ENCODE data around the gene ERVFRD-1. TPM values are rescaled to one million over a fixed set of nuclear protein-coding genes. Genes with fewer than 3 reads are reported as not detected.

ERVFRD-1 gene
- polyA plus RNA-seq, 1 donor from 2014 or later = not detected

DNA sequence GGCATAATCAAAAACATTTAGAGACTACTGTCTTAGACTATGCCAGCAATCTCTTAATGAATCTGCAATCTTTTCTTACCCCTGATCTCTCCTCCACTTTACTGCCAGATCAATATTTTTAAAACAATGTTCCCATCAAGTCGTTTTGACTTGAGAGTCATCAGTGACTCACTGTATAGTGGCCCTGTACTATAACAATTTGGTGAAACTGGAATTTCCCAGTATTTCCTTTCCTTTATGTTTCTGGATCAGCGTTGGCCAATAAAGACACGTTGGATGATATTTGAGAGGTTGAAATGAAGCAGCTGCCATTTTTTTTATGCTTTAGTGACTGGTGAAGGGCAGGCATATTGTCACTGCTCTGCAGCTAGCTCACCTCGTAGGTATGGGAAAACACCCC lies 28.0 kb downstream of the ERVFRD-1 start:
- Histone ChIP-seq H4K20me1 (ENCODE audit: insufficient read depth) (no peaks in the 10 kb centered on the region), H2AFZ (ENCODE audit: low read depth, low read length) (no peak overlapping the region), H3K79me2 (replicated peaks; ENCODE audit: insufficient read depth, low read length) (no peaks in the 10 kb centered on the region), H3K36me3 (ENCODE audit: insufficient read depth, low read length) (no peaks in the 10 kb centered on the region), H3K9me2 (ENCODE audit: insufficient read depth, low read length) (no peaks in the 10 kb centered on the region), H3K4me2 (ENCODE audit: low read length) (no peak overlapping the region), H3K9me3 (ENCODE audit: low read length) (no peaks in the 10 kb centered on the region), H3K4me3 (ENCODE audit: low read length) (no peak overlapping the region), H3K9ac (ENCODE audit: low read length) (no peak overlapping the region), H3K27me3 (ENCODE audit: insufficient read depth, low read depth, low read length) (no peaks in the 10 kb centered on the region), H3F3A (ENCODE audit: insufficient read depth, low read length, poor library complexity, severe bottlenecking) (no peaks in the 10 kb centered on the region), H3K27ac (ENCODE audit: low read length) (no peak overlapping the region)
- TF ChIP-seq MXI1 (conservative IDR thresholded peaks at IDR 0.05; ENCODE audit: poor library complexity, severe bottlenecking) (no peak), RAD21 (conservative IDR thresholded peaks at IDR 0.05) (no peak), POLR2AphosphoS5 (IDR thresholded peaks at IDR 0.05) (no peak), TAF1 (IDR thresholded peaks at IDR 0.05; ENCODE audit: low read depth) (no peak), SMC3 (conservative IDR thresholded peaks at IDR 0.05; ENCODE audit: poor library complexity) (no peak), EP300 (conservative IDR thresholded peaks at IDR 0.05; ENCODE audit: poor library complexity, severe bottlenecking) (no peak), EZH2 (IDR thresholded peaks at IDR 0.05; ENCODE audit: borderline replicate concordance, insufficient read depth, low read length, poor library complexity, severe bottlenecking) (no peak)
- TF ChIP-seq, protein P1, sequence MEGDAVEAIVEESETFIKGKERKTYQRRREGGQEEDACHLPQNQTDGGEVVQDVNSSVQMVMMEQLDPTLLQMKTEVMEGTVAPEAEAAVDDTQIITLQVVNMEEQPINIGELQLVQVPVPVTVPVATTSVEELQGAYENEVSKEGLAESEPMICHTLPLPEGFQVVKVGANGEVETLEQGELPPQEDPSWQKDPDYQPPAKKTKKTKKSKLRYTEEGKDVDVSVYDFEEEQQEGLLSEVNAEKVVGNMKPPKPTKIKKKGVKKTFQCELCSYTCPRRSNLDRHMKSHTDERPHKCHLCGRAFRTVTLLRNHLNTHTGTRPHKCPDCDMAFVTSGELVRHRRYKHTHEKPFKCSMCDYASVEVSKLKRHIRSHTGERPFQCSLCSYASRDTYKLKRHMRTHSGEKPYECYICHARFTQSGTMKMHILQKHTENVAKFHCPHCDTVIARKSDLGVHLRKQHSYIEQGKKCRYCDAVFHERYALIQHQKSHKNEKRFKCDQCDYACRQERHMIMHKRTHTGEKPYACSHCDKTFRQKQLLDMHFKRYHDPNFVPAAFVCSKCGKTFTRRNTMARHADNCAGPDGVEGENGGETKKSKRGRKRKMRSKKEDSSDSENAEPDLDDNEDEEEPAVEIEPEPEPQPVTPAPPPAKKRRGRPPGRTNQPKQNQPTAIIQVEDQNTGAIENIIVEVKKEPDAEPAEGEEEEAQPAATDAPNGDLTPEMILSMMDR (IDR thresholded peaks at IDR 0.05; ENCODE audit: poor library complexity, severe bottlenecking) = no peak
- TF ChIP-seq, protein P2, sequence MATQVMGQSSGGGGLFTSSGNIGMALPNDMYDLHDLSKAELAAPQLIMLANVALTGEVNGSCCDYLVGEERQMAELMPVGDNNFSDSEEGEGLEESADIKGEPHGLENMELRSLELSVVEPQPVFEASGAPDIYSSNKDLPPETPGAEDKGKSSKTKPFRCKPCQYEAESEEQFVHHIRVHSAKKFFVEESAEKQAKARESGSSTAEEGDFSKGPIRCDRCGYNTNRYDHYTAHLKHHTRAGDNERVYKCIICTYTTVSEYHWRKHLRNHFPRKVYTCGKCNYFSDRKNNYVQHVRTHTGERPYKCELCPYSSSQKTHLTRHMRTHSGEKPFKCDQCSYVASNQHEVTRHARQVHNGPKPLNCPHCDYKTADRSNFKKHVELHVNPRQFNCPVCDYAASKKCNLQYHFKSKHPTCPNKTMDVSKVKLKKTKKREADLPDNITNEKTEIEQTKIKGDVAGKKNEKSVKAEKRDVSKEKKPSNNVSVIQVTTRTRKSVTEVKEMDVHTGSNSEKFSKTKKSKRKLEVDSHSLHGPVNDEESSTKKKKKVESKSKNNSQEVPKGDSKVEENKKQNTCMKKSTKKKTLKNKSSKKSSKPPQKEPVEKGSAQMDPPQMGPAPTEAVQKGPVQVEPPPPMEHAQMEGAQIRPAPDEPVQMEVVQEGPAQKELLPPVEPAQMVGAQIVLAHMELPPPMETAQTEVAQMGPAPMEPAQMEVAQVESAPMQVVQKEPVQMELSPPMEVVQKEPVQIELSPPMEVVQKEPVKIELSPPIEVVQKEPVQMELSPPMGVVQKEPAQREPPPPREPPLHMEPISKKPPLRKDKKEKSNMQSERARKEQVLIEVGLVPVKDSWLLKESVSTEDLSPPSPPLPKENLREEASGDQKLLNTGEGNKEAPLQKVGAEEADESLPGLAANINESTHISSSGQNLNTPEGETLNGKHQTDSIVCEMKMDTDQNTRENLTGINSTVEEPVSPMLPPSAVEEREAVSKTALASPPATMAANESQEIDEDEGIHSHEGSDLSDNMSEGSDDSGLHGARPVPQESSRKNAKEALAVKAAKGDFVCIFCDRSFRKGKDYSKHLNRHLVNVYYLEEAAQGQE (IDR thresholded peaks at IDR 0.05; ENCODE audit: borderline replicate concordance) = no peak

DNA sequence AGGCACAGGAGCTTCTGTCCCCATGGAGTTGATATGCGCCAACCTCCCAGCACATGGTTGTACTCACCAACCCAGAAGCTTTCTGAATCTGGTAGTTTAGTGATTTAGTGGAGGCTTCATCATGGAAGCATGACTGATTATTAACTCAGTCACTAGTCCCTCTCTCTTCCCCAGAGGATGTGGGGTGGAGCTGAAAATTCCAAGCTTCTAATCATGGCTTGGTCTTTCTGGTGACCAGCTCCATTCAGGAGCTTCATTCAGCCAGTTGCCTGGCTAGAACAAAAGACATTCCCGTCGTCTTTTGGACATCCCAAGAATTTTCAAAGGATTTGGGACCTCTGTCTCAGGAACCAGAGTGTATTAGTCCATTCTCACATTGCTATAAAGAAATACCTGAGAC lies 31.2 kb downstream of the ERVFRD-1 start:
- H3K4me3 ChIP-seq (ENCODE audit: low read length) = no peak overlapping the region
- no peaks in the 10 kb centered on the region for H3K79me2 ChIP-seq (replicated peaks; ENCODE audit: insufficient read depth, low read length)
- no peaks in the 10 kb centered on the region for H3K9me2 ChIP-seq (ENCODE audit: insufficient read depth, low read length)
- H2AFZ ChIP-seq (ENCODE audit: low read depth, low read length) = no peak overlapping the region
- no peaks in the 10 kb centered on the region for H3F3A ChIP-seq (ENCODE audit: insufficient read depth, low read length, poor library complexity, severe bottlenecking)
- no peaks in the 10 kb centered on the region for H3K27me3 ChIP-seq (ENCODE audit: insufficient read depth, low read depth, low read length)
- TF ChIP-seq, protein P1 (IDR thresholded peaks at IDR 0.05; ENCODE audit: poor library complexity, severe bottlenecking) = no peak
- TF ChIP-seq SMC3 (conservative IDR thresholded peaks at IDR 0.05; ENCODE audit: poor library complexity) = no peak
- no peaks in the 10 kb centered on the region for H3K36me3 ChIP-seq (ENCODE audit: insufficient read depth, low read length)
- H3K4me2 ChIP-seq (ENCODE audit: low read length) = no peak overlapping the region
- no peaks in the 10 kb centered on the region for H3K9me3 ChIP-seq (ENCODE audit: low read length)
- no peak overlapping the region for H3K9ac ChIP-seq (ENCODE audit: low read length)
- H4K20me1 ChIP-seq (ENCODE audit: insufficient read depth) = no peaks in the 10 kb centered on the region
- no peak overlapping the region for H3K27ac ChIP-seq (ENCODE audit: low read length)
